ENCODE data around the gene ZNF423. TPM values are rescaled to one million over a fixed set of nuclear protein-coding genes. Genes with fewer than 3 reads are reported as not detected.
A peak's percentile ranks its signal among the peaks of the same experiment; 100 is the strongest.

The ZNF423 gene
- total RNA-seq, 1 donor from 2014 or later: 10.6 TPM

- Histone ChIP-seq H3K9ac (ENCODE audit: low read length) (no peak overlapping the region), H3K79me2 (ENCODE audit: insufficient read depth, low read length) (no peaks in the 10 kb centered on the region), H3K4me3 (ENCODE audit: insufficient read depth, low read depth, low read length) (no peak overlapping the region), H3K4me2 (ENCODE audit: low read length) (peak overlapping the region; percentile 34), H3K27me3 (ENCODE audit: insufficient read depth, low read length) (peaks cover 3% of the 10 kb centered on the region), H3K9me3 (ENCODE audit: insufficient read depth, low read depth, low read length) (no peaks in the 10 kb centered on the region), H3K36me3 (ENCODE audit: insufficient read depth, low read length) (no peaks in the 10 kb centered on the region), H3K4me1 (ENCODE audit: insufficient read depth, low read length) (no peaks in the 10 kb centered on the region), H3K27ac (ENCODE audit: low read depth, low read length) (no peak overlapping the region), H4K20me1 (ENCODE audit: insufficient read depth, low read length) (no peaks in the 10 kb centered on the region), H2AFZ (ENCODE audit: low read depth, low read length) (no peak overlapping the region)
- DNase-seq (ENCODE audit: low read depth) (no peak), FAIRE-seq (no peak)
- no peak for TF ChIP-seq EZH2 (IDR thresholded peaks at IDR 0.05; ENCODE audit: insufficient read depth, low read length)
- TF ChIP-seq, protein P1, sequence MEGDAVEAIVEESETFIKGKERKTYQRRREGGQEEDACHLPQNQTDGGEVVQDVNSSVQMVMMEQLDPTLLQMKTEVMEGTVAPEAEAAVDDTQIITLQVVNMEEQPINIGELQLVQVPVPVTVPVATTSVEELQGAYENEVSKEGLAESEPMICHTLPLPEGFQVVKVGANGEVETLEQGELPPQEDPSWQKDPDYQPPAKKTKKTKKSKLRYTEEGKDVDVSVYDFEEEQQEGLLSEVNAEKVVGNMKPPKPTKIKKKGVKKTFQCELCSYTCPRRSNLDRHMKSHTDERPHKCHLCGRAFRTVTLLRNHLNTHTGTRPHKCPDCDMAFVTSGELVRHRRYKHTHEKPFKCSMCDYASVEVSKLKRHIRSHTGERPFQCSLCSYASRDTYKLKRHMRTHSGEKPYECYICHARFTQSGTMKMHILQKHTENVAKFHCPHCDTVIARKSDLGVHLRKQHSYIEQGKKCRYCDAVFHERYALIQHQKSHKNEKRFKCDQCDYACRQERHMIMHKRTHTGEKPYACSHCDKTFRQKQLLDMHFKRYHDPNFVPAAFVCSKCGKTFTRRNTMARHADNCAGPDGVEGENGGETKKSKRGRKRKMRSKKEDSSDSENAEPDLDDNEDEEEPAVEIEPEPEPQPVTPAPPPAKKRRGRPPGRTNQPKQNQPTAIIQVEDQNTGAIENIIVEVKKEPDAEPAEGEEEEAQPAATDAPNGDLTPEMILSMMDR (IDR thresholded peaks at IDR 0.05; ENCODE audit: insufficient read depth, low read depth, low read length): no peak
- no peaks in the 10 kb centered on the region for H3K4me1 Mint-ChIP-seq (ENCODE audit: low read depth, unreplicated experiment)
- H3K4me3 Mint-ChIP-seq (ENCODE audit: unreplicated experiment): no peak overlapping the region
- peaks cover 15% of the 10 kb centered on the region for H3K27me3 Mint-ChIP-seq (ENCODE audit: low read depth, unreplicated experiment)
- no peaks in the 10 kb centered on the region for H3K9me3 Mint-ChIP-seq (ENCODE audit: unreplicated experiment)
- H3K27ac Mint-ChIP-seq (ENCODE audit: unreplicated experiment): no peak overlapping the region
- H3K36me3 Mint-ChIP-seq (ENCODE audit: low read depth, unreplicated experiment): no peaks in the 10 kb centered on the region
These were observed 372.1 kb downstream of the ZNF423 start for GRCh38 chr16:49483651-49484450.

GRCh38 chr16:49483251-49483650 lies 372.7 kb downstream of the ZNF423 start:
- H2AFZ ChIP-seq (ENCODE audit: low read depth, low read length): no peak overlapping the region
- peaks cover 15% of the 10 kb centered on the region for H3K27me3 Mint-ChIP-seq (ENCODE audit: low read depth, unreplicated experiment)

More at GRCh38 chr16:49483251-49483650, 372.7 kb downstream of the ZNF423 start:
- no peak for TF ChIP-seq EZH2 (IDR thresholded peaks at IDR 0.05; ENCODE audit: insufficient read depth, low read length)
- TF ChIP-seq, protein P1 (IDR thresholded peaks at IDR 0.05; ENCODE audit: insufficient read depth, low read depth, low read length): no peak
- Histone ChIP-seq H3K4me2 (ENCODE audit: low read length) (no peak overlapping the region), H3K9me3 (ENCODE audit: insufficient read depth, low read depth, low read length) (no peaks in the 10 kb centered on the region), H4K20me1 (ENCODE audit: insufficient read depth, low read length) (no peaks in the 10 kb centered on the region), H3K27ac (ENCODE audit: low read depth, low read length) (no peak overlapping the region), H3K4me3 (ENCODE audit: insufficient read depth, low read depth, low read length) (no peak overlapping the region), H3K4me1 (ENCODE audit: insufficient read depth, low read length) (no peaks in the 10 kb centered on the region), H3K27me3 (ENCODE audit: insufficient read depth, low read length) (peaks cover 3% of the 10 kb centered on the region), H3K36me3 (ENCODE audit: insufficient read depth, low read length) (no peaks in the 10 kb centered on the region), H3K79me2 (ENCODE audit: insufficient read depth, low read length) (no peaks in the 10 kb centered on the region), H3K9ac (ENCODE audit: low read length) (no peak overlapping the region)
- no peaks in the 10 kb centered on the region for H3K4me1 Mint-ChIP-seq (ENCODE audit: low read depth, unreplicated experiment)
- FAIRE-seq (no peak), DNase-seq (ENCODE audit: low read depth) (no peak)
- no peak overlapping the region for H3K27ac Mint-ChIP-seq (ENCODE audit: unreplicated experiment)
- no peaks in the 10 kb centered on the region for H3K9me3 Mint-ChIP-seq (ENCODE audit: unreplicated experiment)
- H3K4me3 Mint-ChIP-seq (ENCODE audit: unreplicated experiment): no peak overlapping the region
- H3K36me3 Mint-ChIP-seq (ENCODE audit: low read depth, unreplicated experiment): no peaks in the 10 kb centered on the region

All from astrocyte (in vitro differentiated cells and primary cell).